Endodermal cell (in vitro differentiated cells): Measurements from ENCODE around the gene GRID1. TPM values are rescaled to one million over a fixed set of nuclear protein-coding genes. Genes with fewer than 3 reads are reported as not detected.

Experiments
- DNase-seq: peaks from one replicate; pipeline ENCODE4 v3.0.0-alpha.2; 2017
- H3K27ac ChIP-seq: 2 replicates; pipeline ENCODE4 v1.5.1; 2013; ENCODE audit warnings: mild to moderate bottlenecking, low read depth, low read length, moderate library complexity
- H3K27me3 ChIP-seq: 2 replicates; pipeline ENCODE4 v1.6.1; 2013; ENCODE audit warnings: mild to moderate bottlenecking, low read length, moderate library complexity; ENCODE audit not compliant: insufficient read depth, control insufficient read depth, poor library complexity, severe bottlenecking
- H3K36me3 ChIP-seq: 2 replicates; pipeline ENCODE4 v1.7.0; 2013; ENCODE audit warnings: mild to moderate bottlenecking, low read length, moderate library complexity; ENCODE audit not compliant: control insufficient read depth, insufficient read depth
- H3K4me1 ChIP-seq: one replicate; pipeline ENCODE4 v1.7.0; 2013; ENCODE audit warnings: low read length; ENCODE audit not compliant: control insufficient read depth, insufficient read depth
- H3K4me3 ChIP-seq: 2 replicates; pipeline ENCODE4 v1.5.1; 2013; ENCODE audit warnings: mild to moderate bottlenecking, low read length, moderate library complexity
- H3K9ac ChIP-seq: 2 replicates; pipeline ENCODE4 v1.6.1; 2013; ENCODE audit warnings: mild to moderate bottlenecking, low read length, moderate library complexity; ENCODE audit not compliant: poor library complexity, severe bottlenecking; ENCODE audit errors: extremely low read depth
- H3K9me3 ChIP-seq: 2 replicates; pipeline ENCODE4 v1.6.1; 2013; ENCODE audit warnings: mild to moderate bottlenecking, low read length, moderate library complexity; ENCODE audit not compliant: control insufficient read depth
- H3K27ac Mint-ChIP-seq: 2 replicates; pipeline ENCODE4 v1.8.0; 2020; ENCODE audit warnings: mixed read lengths
- H3K27me3 Mint-ChIP-seq: 2 replicates; pipeline ENCODE4 v1.8.0; 2021; ENCODE audit warnings: mild to moderate bottlenecking, mixed read lengths; ENCODE audit not compliant: insufficient read depth
- H3K36me3 Mint-ChIP-seq: 2 replicates; pipeline ENCODE4 v1.8.0; 2020; ENCODE audit warnings: low read depth, mixed read lengths
- H3K4me1 Mint-ChIP-seq: 2 replicates; pipeline ENCODE4 v1.8.0; 2020; ENCODE audit warnings: mixed read lengths
- H3K4me3 Mint-ChIP-seq: 2 replicates; pipeline ENCODE4 v1.8.0; 2020; ENCODE audit warnings: mild to moderate bottlenecking, moderate library complexity, mixed read lengths
- H3K9me3 Mint-ChIP-seq: 2 replicates; pipeline ENCODE4 v1.8.0; 2020; ENCODE audit warnings: mild to moderate bottlenecking, mixed read lengths
- WGBS, 2 experiments: methylation state at CpG; one replicate each; pipeline versions ENCODE4 v1.1.5 to v1.1.7; 2013; ENCODE audit warnings: missing lambda C conversion rate in 2 of 2, mixed read lengths in 1 of 2; ENCODE audit not compliant: insufficient coverage in 1 of 2, insufficient read length in 1 of 2; 5-methylcytosine and 5-hydroxymethylcytosine counted together
- total RNA-seq, 2 donors: library from RNA; stranded (reverse); fragmentation: NEBNext Ultra II Directional in 1 of 2; extraction: Animal tissue kit (Norgen Biotek cat#: 25700) in 1 of 2; gene quantifications; 2 replicates in 1 of 2; 3 replicates in 1 of 2; pipeline ENCODE4 v1.2.1, GENCODE V29; 2021
- TF ChIP-seq, protein P1 (sequence below): fragments of 200-600 bp; sonication (generic); conservative IDR thresholded peaks from 2 replicates; pipeline ENCODE4 v1.5.0; 2021; ENCODE audit warnings: antibody characterized with exemption, mild to moderate bottlenecking

Gene GRID1
- total RNA-seq, 2 donors from 2014 or later = 0.13 to 0.53 TPM

GRCh38 chr10:86346799-86347665 is 19.6 kb downstream of the GRID1 start:
- Histone ChIP-seq H3K27ac (no peak overlapping the region), H3K4me3 (no peak overlapping the region), H3K9ac (no peak overlapping the region), H3K9me3 (no peaks in the 10 kb centered on the region), H3K27me3 (no peaks in the 10 kb centered on the region), H3K36me3 (no peaks in the 10 kb centered on the region), H3K4me1 (no peaks in the 10 kb centered on the region)
- TF ChIP-seq, protein P1, sequence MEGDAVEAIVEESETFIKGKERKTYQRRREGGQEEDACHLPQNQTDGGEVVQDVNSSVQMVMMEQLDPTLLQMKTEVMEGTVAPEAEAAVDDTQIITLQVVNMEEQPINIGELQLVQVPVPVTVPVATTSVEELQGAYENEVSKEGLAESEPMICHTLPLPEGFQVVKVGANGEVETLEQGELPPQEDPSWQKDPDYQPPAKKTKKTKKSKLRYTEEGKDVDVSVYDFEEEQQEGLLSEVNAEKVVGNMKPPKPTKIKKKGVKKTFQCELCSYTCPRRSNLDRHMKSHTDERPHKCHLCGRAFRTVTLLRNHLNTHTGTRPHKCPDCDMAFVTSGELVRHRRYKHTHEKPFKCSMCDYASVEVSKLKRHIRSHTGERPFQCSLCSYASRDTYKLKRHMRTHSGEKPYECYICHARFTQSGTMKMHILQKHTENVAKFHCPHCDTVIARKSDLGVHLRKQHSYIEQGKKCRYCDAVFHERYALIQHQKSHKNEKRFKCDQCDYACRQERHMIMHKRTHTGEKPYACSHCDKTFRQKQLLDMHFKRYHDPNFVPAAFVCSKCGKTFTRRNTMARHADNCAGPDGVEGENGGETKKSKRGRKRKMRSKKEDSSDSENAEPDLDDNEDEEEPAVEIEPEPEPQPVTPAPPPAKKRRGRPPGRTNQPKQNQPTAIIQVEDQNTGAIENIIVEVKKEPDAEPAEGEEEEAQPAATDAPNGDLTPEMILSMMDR = no peak
- no peaks in the 10 kb centered on the region for H3K9me3 Mint-ChIP-seq
- peaks cover 17% of the 10 kb centered on the region for H3K4me1 Mint-ChIP-seq
- H3K27me3 Mint-ChIP-seq = peaks cover 8% of the 10 kb centered on the region
- H3K36me3 Mint-ChIP-seq = no peaks in the 10 kb centered on the region
- 84 to 98% methylated on average over 7 to 11 of the region's 11 CpGs for WGBS, 2 experiments
- no peak overlapping the region for H3K27ac Mint-ChIP-seq
- no peak overlapping the region for H3K4me3 Mint-ChIP-seq
- DNase-seq = no peak

DNA sequence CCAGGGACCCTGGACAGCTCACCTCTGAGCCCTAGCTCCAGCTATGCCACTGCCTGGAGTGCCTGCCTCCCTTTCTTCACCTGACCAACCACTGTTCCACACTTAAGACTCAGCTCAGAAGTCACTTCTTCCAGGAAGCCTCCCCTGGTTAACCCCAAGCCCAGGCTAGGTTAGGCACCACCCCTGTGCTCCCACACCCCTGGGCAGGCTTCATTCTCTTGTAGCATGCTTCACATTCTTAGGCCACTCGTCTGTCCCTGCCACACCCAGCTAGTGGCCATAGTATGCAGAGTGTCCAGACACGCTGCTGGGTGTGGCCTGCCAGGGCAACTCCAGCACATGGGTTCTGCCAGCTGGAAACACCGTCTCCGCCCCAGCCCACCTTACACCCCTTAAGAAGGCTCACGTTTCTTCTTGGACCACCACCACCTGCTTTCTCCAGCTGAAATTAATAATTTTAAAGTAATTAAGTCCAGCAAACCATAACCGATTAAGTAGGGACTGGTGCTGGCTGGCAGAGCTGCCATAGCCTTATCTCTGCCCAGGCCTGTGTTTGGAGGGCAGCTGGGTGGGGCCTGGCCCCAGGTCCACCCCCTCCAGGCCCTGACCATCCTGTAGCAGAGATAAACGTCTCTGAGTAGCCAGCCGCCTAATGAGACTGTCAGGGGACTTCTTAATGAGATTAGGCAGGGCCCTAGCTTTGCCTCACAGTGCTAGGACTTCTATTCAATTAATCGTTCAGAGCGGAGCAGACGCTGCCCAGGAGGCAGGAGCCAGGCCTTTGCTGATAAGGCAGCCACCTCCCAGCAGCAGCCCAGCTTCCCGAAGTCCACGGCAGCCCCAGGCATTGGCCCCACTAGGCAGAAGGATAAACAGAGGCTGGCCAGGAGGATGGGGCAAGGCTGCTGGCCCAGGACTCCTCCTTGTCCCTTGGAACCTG is 20.5 kb downstream of the GRID1 start:
- Mint-ChIP-seq H3K4me1 (peaks cover 17% of the 10 kb centered on the region), H3K27ac (no peak overlapping the region), H3K9me3 (no peaks in the 10 kb centered on the region), H3K27me3 (peaks cover 5% of the 10 kb centered on the region), H3K4me3 (no peak overlapping the region), H3K36me3 (no peaks in the 10 kb centered on the region)
- 72 to 76% methylated on average over 12 to 13 of the region's 13 CpGs for WGBS, 2 experiments
- H3K27me3 ChIP-seq = no peaks in the 10 kb centered on the region
- TF ChIP-seq, protein P1 = no peak
- peak; percentile 63 for DNase-seq
- no peak overlapping the region for H3K27ac ChIP-seq
- no peak overlapping the region for H3K4me3 ChIP-seq
- H3K9ac ChIP-seq = no peak overlapping the region
- H3K4me1 ChIP-seq = no peaks in the 10 kb centered on the region
- no peaks in the 10 kb centered on the region for H3K36me3 ChIP-seq
- H3K9me3 ChIP-seq = no peaks in the 10 kb centered on the region

DNA sequence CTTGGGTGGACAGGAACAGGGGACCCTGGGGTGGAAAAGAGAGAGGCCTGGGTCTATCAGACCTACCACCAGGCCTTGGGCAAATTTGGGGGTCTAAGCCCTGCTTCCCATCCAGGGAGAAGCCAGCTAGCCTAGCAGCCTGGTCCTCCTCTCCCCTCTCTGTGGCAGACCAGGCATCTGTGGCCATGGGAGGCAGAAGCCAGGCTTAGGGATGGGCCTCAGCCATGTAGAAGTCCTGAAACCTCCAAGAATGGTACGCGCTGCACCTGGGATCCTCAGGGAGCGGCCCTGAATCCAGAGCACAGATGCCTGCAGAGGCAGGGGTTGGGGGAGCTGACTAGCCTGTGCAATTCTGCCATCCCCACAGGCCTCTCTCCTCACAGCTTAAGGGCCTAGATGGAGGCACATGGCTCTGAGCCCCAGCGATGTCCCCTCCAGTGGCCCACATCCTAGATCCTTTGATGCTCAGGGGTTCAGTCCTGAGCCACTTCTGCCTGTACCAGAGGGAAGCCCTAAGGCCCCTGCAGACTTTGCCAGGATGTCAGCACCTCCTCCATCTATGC is 21.2 kb downstream of the GRID1 start:
- WGBS, 2 experiments = 89 to 100% methylated on average over 4 of the region's 4 CpGs
- Histone ChIP-seq H3K4me3 (no peak overlapping the region), H3K4me1 (no peaks in the 10 kb centered on the region), H3K36me3 (no peaks in the 10 kb centered on the region), H3K9me3 (no peaks in the 10 kb centered on the region), H3K27ac (no peak overlapping the region), H3K27me3 (no peaks in the 10 kb centered on the region), H3K9ac (no peak overlapping the region)
- H3K9me3 Mint-ChIP-seq = no peaks in the 10 kb centered on the region
- no peaks in the 10 kb centered on the region for H3K27me3 Mint-ChIP-seq
- H3K27ac Mint-ChIP-seq = no peak overlapping the region
- H3K4me3 Mint-ChIP-seq = no peak overlapping the region
- TF ChIP-seq, protein P1 = no peak
- H3K4me1 Mint-ChIP-seq = peaks cover 24% of the 10 kb centered on the region
- no peaks in the 10 kb centered on the region for H3K36me3 Mint-ChIP-seq
- no peak for DNase-seq
